Central memory CD4-positive, alpha-beta T cell (primary cell): ENCODE results near the gene PCDH20.
"Not testable (repeated sequence)": the region's sequence is repeated elsewhere in the genome, so short reads cannot be mapped to it uniquely, and the experiment has no call there.

ENCODE experiments used
- DNase-seq: peaks from one replicate; pipeline ENCODE4 v3.0.0; 2022
- total RNA-seq, 3 experiments: gene quantifications; one replicate each; lab custom pipeline; 2026; lab: John Stamatoyannopoulos, UW

PCDH20 gene, protein sequence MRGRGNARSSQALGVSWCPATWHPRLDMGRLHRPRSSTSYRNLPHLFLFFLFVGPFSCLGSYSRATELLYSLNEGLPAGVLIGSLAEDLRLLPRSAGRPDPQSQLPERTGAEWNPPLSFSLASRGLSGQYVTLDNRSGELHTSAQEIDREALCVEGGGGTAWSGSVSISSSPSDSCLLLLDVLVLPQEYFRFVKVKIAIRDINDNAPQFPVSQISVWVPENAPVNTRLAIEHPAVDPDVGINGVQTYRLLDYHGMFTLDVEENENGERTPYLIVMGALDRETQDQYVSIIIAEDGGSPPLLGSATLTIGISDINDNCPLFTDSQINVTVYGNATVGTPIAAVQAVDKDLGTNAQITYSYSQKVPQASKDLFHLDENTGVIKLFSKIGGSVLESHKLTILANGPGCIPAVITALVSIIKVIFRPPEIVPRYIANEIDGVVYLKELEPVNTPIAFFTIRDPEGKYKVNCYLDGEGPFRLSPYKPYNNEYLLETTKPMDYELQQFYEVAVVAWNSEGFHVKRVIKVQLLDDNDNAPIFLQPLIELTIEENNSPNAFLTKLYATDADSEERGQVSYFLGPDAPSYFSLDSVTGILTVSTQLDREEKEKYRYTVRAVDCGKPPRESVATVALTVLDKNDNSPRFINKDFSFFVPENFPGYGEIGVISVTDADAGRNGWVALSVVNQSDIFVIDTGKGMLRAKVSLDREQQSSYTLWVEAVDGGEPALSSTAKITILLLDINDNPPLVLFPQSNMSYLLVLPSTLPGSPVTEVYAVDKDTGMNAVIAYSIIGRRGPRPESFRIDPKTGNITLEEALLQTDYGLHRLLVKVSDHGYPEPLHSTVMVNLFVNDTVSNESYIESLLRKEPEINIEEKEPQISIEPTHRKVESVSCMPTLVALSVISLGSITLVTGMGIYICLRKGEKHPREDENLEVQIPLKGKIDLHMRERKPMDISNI
- 0 reads per million in 3 experiments for total RNA-seq

DNA sequence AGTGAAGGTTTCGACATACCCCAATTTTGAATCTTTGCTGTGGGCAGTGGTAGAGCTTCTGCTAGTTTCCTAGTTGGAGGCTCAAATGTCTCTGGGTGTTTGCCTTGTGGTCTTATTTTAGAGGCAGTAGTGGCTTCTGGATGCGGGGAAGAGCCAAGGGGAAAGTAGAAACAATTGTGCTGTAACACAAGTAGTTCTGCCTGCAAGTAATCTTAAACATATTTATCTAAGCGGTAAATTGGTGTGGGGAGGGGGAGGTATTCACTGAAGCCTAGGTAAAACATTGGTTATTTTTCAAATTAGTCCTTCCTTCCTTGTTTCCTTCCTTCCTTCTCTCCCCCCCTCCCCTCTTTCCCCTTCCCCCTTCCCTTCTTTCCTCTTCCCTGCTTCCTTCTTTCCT lies at the start of gene PCDH20:
Gene PCDH20 (minus strand): TSS at position 101 of the 400 bp plus-strand sequence. CDS start 691 bp downstream, outside the sequence.
- no peak for DNase-seq

DNA sequence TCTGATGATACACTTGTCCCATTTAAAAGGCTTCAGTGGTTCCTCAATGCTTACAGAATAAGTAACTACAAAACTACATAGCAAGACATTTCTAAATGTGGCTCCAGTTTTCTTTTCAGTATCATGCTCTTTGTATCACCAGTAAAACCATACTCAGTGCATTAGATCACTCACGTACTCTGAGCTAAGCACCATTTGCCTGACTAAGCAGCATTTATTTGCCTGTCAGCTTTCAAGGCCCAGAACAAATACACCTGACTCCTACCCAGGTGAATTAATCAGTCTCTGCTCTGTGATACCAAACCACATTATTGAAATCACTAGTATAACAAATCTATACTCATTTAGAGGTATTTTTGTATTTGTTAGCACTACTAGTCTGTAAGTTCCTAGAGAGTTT lies 47.4 kb upstream of the PCDH20 start:
- no peak for DNase-seq

DNA sequence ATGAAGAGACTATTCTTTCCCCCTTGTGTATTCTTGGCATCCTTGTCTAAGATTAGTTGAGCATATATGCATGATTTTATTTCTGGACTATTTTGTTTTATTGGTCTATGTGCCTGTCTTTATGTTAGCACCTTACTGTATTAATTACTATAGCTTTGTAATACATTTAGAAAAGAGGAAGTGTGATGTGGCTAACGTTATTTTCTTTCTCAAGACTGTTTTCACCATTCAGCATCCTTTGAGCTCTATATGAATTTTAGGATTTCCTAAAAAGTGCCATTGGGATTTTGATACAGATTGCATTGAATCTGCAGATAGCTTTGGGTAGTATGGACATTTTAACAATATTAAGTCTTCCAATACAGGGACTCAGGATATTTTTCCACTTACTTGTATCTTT lies 37.5 kb upstream of the PCDH20 start:
- no peak for DNase-seq

DNA sequence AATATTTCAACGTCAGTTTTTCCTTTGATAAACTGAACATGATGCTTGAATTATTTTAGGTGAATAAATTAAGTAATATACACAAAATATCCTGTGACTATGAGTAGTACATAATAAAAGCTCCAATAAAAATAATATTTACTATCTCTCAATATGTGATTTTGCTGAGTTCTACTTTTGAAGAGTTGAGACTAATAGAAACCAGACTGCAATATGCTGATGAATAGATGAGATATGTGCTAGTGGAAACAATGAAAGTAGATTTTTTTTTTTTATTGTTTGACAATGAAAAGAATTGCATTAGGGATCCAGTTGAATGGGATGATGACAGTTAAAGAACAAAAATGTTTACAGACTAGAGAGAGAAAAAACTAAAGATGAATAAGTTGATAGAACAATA lies 16.4 kb upstream of the PCDH20 start:
- no peak for DNase-seq

DNA sequence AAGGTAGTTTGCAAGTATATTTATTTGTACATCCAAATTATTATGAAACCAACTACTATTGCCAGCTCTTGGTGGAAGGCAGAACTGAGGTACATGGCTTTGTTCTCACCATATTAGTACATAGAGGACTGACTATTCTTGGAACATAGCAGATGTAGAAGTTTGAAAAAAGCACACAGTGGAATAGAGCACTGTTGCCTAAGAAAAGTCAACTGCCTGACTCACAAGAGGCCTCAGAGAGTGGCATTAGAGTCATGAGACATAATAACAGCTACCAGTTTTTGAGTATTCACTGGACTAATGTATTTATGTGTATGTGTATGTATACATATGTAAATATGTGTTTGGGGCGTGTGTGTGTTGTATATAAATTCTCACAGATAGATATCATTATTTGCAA lies 8.3 kb upstream of the PCDH20 start:
- DNase-seq = no peak

DNA sequence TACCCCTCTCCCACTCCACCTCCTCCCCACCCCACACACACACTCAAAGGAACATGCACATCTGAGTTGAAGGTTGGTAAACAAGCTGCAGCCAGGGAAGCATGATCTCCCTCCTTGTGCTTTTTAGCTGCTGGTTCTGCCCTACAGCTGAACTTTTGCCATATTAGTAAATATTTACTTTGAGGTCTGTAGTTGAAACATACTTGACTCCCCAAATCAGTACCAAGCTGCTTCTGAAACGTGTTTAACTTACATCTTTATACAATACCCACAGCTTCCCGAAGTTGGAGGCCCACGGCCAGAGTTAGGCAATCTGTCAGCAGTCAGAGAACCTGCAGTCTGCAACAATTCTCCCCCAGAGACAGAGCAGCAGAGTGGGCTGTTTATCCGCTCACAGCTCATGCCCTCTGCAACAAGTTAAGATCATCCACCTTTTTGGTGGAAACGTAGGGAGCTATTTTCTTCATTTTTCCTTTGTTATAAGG lies 1.5 kb upstream of the PCDH20 start:
- DNase-seq = no peak

DNA sequence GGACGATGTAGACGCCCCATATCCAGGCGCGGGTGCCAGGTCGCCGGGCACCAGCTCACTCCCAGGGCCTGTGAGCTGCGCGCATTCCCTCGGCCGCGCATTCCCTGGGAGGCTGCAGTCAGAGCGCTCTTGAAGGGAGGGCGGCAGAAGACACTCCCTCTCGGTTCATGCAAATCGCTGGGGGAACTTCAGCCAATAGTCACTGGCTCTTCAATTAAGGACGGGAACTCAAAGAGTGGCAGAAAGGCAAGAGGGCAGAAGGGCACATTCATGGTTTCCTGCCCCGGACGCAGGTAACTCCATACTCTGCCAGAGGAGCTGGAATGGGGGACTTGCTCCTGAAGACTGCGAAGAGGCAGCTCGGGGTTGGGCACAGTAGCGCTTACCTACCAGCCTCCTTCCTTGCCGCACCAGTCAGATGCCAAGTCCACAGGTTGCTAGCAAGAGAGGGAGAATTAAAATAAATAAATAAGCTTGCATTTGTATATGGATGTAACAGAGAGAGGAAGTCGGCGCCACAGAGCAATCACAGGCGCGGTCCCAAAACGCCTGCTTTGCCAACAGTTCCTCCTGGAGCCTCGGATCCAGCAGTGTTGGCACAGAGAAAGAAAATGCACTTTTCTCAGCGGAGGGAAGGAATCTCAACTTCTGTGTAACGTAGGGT lies 459 bp downstream of the PCDH20 start:
- no peak for DNase-seq

DNA sequence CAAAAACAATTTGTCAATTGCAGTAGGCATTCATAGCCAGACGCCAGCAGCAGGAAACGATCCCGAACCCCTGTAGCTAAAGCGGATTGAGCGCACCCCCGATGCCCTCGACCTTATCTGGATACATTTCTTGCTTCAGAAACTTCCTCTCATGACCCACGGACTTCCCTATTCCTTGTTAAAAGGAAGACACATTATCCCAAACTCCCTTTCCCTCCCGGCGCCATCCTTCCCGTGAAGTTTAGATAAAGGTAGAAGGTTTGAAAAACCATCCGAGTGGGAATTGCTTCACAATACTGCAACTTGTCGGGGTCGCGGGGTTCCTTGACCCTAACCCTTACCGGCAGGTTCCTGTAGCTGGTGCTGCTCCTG lies 977 bp downstream of the PCDH20 start:
- DNase-seq = no peak

DNA sequence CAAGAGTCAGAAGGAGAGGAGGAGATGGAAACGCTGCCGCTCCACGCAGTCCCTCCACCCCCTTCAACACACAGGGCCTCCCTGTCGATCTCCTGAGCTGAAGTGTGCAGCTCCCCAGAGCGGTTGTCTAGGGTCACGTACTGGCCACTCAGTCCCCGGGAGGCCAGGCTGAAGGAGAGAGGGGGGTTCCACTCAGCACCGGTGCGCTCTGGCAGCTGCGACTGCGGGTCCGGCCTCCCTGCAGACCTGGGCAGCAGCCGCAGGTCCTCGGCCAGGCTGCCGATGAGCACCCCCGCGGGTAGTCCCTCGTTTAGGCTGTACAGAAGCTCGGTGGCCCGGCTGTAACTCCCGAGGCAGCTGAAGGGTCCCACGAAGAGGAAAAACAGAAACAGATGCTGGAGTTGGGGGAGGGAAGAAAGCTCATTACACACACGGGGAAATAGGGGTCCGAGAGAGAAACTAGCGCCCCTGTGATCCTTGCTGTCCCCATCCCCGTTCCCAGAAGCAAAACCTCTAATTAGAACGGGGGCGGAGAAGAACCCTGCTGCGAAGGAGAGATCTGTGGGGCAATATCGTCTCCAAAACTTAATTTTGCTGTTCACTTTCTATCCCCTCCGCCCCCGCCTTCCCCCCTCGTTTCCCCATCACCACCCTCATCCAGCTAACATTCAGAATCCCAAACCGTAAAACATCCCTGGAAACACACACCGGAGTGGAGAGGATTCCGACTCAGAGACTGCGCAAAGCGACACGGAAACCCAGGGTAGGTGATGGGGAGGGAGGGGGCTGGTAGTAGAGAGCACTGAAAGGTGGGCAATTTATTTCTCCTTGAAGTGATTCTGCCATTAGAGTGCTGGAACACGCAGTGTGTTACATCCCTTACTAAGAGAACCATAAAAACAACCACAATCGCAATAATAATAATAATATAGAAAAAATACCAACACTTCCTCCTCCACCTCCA lies 1.8 kb downstream of the PCDH20 start:
- no peak for DNase-seq

DNA sequence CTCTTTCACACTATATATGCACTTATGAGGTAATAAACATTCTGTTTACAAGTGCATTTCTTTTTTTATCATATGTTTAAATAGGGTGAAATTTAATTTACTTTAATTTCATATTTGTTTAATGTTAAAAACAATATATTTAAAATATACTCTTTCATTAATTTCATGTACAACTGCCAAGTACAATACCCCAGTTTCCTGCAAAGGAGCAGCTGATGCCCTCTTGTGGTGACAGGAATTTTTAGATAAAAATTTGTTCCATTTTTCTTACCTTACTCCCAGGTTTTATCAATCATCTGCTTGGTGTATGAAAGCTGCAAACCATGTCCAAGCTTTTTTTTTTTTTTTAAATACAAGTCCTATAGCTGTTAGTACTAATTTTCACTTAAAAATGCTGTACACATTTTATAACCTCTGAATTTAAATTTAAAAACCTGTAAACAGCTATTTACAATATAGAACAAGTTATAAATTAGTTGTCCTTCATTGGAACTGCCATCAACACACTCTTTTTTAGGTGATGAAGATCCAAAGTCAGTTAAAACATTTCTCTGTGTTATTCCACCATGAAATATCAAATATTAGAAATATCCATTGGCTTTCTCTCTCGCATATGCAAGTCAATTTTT lies 4.9 kb downstream of the PCDH20 start:
- DNase-seq = no peak

DNA sequence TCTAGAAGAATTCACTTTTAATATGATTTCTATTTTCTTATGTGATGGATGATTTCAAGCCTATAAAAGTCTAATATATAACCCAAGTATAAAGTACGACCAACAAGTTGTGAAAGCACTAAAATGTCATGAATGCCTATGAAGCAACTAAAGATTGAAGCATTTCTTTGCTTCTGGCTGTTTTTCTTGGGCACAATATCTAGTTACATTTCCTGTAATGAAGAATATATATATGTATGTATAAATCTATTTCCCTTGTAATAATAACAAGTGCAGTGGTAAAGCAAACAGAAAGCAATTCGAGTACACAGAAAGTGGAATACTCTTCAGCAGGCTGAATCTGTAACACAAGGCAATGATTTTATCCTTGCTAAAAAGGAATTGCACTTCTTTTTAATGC lies 5.4 kb downstream of the PCDH20 start:
- DNase-seq = no peak

DNA sequence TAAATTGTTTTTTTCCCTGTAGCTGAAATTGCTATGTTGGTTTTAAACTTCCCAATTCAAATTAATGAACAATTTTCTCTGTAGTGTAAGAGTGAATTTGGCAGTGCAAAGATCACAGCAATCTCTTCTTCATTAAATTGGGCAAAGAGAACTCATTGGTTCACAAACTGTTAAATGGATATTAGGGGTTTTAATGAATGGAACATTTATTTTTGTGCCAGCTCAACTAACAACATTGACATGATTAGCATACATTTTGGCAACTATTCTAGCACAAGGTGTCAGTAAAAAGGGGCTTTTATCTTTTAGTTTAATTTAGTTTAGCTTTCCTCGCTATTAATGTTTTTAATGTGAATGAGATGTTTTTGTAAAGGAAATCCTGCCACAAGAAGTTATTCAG lies 7.1 kb downstream of the PCDH20 start:
- no peak for DNase-seq

DNA sequence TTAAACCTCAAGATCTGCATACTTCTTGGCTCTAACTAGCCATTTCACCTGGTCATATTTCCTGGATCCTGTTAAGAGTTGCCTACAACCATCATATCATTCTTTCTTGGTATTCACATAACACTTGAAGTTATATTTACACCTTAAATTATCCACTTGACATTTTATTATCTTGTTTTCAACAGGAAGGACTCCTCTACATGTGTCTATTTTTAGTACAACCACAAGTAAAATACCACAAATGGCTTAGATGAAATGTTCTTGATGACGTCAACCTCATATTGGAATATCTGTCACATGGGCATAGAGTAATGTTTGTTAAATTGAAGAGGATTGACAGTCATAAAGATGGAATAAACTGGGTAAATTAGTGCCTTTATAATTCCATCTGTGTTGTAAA lies 9.4 kb downstream of the PCDH20 start:
- no peak for DNase-seq

DNA sequence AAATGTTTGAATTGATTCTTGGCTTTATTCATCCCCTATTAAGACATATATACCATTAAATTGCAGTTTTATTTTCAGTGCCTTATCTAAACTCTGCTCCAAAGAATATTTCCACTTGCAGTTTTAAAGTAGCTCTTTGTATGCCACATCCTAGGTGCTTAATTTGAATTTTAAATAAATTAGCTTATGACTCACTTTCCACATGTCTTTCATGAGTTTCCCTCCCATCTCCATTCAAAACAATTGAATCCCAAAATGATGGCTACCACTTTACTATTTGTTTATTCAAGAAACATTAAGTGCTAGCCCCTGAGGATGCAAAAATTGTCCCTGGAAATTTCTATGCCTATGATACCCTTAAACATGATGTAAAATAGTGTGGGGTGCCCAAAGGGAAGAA lies 19.5 kb downstream of the PCDH20 start:
- DNase-seq = no peak

DNA sequence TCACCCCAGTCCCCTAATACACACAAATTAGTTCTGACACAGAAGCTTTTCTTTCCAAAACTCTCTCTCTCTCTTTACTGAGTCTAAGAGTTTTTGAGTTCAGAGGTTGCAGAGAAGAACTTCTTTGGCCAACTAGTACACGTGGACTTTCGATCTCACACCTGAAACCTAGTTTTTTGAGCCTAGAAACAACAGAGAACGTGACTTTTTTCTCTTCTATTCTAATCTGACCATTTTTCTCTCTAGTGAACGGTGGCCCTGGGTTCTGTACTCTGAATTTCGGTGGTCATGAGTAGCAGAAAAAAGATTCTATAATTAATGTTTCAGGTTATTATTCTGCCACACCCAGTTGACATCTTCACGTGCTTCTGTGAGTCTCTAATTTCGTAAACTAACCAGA lies 24.2 kb downstream of the PCDH20 start:
- no peak for DNase-seq

DNA sequence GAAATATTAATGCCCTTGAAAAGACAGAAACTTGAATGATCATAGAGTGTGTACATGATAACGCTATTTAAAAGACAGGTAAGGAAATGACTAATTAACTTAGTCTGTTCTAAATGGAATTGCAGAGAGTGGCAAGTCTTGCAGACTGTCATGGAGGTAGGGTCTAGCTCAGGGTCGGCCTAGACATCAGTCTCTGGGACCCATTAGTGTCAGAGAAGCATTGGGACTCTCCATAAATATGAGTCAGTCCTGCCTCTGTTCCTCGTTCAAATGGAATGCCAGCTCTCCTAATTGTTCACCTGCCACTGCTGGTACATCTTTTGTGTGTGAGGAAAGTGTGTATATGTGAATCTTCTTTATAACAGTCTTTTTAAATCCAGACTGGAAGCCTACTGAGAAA lies 28.0 kb downstream of the PCDH20 start:
- DNase-seq = no peak

DNA sequence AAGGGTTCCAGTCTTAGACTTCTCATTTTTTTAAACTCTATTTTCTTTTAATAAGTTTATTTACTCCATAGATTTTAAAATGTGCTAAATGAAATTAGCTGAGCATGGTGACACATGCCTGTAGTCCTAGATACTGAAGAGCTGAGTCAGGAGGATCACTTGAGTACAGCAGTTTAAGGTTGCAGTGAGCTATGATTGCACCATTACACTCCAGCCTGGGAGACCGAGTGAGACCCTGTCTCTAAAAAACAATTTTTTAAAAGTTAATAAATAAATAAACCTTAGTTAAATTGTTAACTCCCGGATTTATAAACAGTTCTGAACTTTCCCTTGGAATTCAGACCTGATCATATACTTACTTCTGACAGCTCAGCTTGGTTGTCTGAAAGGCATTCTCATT lies 32.5 kb downstream of the PCDH20 start:
- no peak for DNase-seq

DNA sequence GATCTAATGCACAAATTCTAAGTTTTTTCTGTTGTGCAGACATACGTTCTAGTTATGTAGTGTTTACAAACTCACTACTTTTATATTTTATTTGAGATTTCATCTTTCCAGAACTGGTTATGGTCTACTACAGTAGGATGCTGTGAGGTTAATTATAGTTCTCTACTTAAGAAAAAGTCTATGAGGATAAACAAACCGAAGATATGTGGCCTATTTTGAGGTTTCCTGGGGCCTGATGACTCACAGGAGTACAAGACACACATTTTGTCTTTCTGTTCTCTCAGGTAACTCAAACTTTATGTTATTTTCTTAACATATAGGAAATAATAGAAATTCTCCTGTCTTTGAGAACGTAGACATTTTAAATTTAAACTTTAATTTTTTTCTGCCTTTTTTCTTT lies 45.1 kb downstream of the PCDH20 start:
- DNase-seq = no peak

DNA sequence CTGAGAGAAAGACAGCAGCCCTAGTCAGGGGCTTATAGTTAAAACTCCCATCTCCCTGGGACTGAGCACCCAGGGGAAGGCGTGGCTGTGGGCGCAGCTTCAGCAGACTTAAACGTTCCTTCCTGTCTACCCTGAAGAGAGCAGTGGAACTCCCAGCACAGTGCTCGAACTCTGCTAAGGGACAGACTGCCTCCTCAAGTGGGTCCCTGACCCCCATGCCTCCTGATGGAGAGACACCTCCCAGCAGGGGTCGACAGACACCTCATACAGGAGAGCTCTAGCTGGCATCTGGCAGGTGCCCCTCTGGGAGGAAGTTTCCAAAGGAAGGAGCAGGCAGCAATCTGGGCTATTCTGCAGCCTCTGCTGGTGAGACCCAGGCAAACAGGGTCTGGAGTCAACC lies 51.0 kb downstream of the PCDH20 start:
- not testable (repeated sequence) for DNase-seq

DNA sequence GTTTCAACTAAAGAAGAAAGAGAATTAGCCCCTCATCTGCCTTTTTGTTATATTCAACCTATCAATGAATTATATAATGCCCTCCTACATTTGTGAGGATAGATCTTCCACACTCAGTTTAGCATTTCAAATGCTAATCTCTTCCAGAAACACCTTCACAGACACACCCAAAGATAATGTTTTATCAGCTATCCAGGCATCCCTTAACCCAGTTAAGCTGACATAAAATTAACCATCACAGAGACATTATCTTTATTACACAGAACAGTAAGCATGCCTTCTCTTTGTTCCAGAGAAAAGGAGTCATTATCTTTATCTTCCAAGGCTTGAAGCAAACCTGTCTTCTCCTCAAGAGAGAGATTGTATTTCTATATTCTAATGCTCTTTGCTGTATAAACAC lies 53.1 kb downstream of the PCDH20 start:
- no peak for DNase-seq
